Right atrium auricular region (tissue), 2 donors: ENCODE data around the gene DGKH. TPM values are rescaled to one million over a fixed set of nuclear protein-coding genes. Genes with fewer than 3 reads are reported as not detected.
"Not testable (repeated sequence)": the region's sequence is repeated elsewhere in the genome, so short reads cannot be mapped to it uniquely, and the experiment has no call there.

Source experiments
- DNase-seq: peaks from one replicate; pipeline ENCODE4 v3.0.0-alpha.2; 2019; ENCODE audit warnings: low spot score
- H3K27ac ChIP-seq, 2 donors: fragments of 200-600 bp; sonication (generic); 1 replicate in 1 of 2; 2 replicates in 1 of 2; pipeline ENCODE4 v1.5.1; 2016 to 2019
- H3K27me3 ChIP-seq, 2 donors: fragments of 200-600 bp; sonication (generic); one replicate each; pipeline versions ENCODE4 v1.5.1 to v1.6.0; 2017 to 2019
- H3K36me3 ChIP-seq: fragments of 200-600 bp; sonication (generic); one replicate; pipeline ENCODE4 v1.5.1; 2016
- H3K4me1 ChIP-seq, 2 donors: fragments of 200-600 bp; sonication (generic); one replicate each; pipeline versions ENCODE4 v1.5.1 to v1.6.0; 2017 to 2019
- H3K4me3 ChIP-seq, 2 donors: fragments of 200-600 bp; sonication (generic); 1 replicate in 1 of 2; 2 replicates in 1 of 2; pipeline ENCODE4 v1.5.1; 2017 to 2019; ENCODE audit warnings: mild to moderate bottlenecking in 1 of 2, moderate library complexity in 1 of 2
- H3K9me3 ChIP-seq, 2 donors: fragments of 200-600 bp; sonication (generic); one replicate each; pipeline ENCODE4 v1.5.1; 2019
- total RNA-seq, 2 donors: library from RNA; depleted of rRNA; stranded (reverse); fragments of >200 nt; gene quantifications; one replicate each; pipeline ENCODE4 v1.1.0, GENCODE V29; 2016
- TF ChIP-seq, protein P1 (sequence below), 2 donors: fragments of 200-600 bp; sonication (generic); IDR thresholded peaks; one replicate each; pipeline ENCODE4 v1.5.1; 2019; ENCODE audit warnings: antibody characterized with exemption in 2 of 2

The DGKH gene
- total RNA-seq, 2 donors from 2014 or later = 4.1 to 6.6 TPM

GRCh38 chr13:42155251-42155650, 106.8 kb downstream of the DGKH start:
- no peak for DNase-seq
- Histone ChIP-seq H3K9me3 (no peaks in the 10 kb centered on the region), H3K36me3 (peaks cover 5% of the 10 kb centered on the region), H3K4me3 (no peak overlapping the region), H3K27me3 (no peaks in the 10 kb centered on the region), H3K4me1 (no peaks in the 10 kb centered on the region), H3K27ac (no peak overlapping the region)
- TF ChIP-seq, protein P1, sequence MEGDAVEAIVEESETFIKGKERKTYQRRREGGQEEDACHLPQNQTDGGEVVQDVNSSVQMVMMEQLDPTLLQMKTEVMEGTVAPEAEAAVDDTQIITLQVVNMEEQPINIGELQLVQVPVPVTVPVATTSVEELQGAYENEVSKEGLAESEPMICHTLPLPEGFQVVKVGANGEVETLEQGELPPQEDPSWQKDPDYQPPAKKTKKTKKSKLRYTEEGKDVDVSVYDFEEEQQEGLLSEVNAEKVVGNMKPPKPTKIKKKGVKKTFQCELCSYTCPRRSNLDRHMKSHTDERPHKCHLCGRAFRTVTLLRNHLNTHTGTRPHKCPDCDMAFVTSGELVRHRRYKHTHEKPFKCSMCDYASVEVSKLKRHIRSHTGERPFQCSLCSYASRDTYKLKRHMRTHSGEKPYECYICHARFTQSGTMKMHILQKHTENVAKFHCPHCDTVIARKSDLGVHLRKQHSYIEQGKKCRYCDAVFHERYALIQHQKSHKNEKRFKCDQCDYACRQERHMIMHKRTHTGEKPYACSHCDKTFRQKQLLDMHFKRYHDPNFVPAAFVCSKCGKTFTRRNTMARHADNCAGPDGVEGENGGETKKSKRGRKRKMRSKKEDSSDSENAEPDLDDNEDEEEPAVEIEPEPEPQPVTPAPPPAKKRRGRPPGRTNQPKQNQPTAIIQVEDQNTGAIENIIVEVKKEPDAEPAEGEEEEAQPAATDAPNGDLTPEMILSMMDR (IDR thresholded peaks at IDR 0.05) = no peak

DNA sequence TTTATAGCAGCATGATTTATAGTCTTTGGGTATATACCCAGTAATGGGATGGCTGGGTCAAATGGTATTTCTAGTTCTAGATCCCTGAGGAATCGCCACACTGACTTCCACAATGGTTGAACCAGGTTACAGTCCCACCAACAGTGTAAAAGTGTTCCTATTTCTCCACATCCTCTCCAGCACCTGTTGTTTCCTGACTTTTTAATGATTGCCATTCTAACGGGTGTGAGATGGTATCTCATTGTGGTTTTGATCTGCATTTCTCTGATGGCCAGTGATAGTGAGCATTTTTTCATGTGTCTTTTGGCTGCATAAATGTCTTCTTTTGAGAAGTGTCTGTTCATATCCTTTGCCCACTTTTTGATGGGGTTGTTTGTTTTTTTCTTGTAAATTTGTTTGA, 114.9 kb downstream of the DGKH start:
- not testable (repeated sequence) for H3K4me3 ChIP-seq, H3K9me3 ChIP-seq, DNase-seq, H3K4me1 ChIP-seq, H3K36me3 ChIP-seq, H3K27me3 ChIP-seq, H3K27ac ChIP-seq

- H3K9me3 ChIP-seq, H3K36me3 ChIP-seq, DNase-seq, H3K4me3 ChIP-seq, H3K27ac ChIP-seq, H3K27me3 ChIP-seq, H3K4me1 ChIP-seq: not testable (repeated sequence)
These were observed 115.5 kb downstream of the DGKH start for GRCh38 chr13:42163910-42164309.

DNA sequence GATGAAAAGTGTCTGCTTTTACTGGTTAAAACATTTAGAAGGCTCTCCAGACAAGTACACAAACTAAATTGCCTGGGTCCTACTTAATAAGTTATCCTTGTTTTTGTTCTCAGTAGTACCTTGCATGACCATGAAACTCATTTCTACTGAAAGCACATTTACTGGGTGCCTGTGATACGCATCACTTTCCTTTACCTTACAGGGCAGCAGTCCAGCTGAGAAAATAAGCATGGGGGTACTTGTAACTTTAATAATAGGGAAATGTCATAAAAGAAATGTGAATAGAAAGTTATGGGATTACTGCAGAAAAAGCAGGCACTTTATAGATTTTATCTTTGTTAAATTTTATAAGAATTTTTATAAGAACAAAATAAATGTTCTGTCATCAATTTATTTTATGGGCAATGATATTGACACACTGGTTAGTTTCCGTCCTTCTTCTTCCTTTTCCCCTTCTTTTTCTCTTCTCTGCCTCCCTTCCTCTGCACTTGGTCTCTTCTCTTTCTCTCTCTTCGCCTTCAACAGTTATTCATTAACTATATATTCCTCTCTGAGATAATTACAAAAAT, 116.2 kb downstream of the DGKH start:
- H3K4me3 ChIP-seq = no peak overlapping the region
- no peak overlapping the region for H3K27ac ChIP-seq
- H3K36me3 ChIP-seq = peaks cover 8% of the 10 kb centered on the region
- DNase-seq = no peak
- no peaks in the 10 kb centered on the region for H3K9me3 ChIP-seq
- no peaks in the 10 kb centered on the region for H3K27me3 ChIP-seq
- TF ChIP-seq, protein P1 (IDR thresholded peaks at IDR 0.05) = no peak
- H3K4me1 ChIP-seq = no peaks in the 10 kb centered on the region

DNA sequence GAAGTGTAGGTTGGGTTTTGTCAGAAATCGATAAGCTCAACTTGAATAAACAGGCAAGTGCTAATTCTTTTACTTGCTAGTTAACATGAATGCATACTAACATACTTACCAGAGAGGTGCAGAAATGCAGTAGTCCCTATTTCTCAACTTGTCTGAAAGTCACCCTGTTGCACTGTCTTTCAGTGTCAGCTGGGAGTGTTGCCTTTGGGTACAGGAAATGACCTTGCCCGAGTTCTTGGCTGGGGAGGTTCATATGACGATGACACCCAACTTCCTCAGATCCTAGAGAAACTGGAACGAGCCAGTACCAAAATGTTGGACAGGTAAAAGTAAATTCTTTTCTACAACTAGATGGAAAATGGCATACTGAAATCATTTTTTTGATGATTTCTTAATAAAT, 120.0 kb downstream of the DGKH start:
- no peak for DNase-seq

DNA sequence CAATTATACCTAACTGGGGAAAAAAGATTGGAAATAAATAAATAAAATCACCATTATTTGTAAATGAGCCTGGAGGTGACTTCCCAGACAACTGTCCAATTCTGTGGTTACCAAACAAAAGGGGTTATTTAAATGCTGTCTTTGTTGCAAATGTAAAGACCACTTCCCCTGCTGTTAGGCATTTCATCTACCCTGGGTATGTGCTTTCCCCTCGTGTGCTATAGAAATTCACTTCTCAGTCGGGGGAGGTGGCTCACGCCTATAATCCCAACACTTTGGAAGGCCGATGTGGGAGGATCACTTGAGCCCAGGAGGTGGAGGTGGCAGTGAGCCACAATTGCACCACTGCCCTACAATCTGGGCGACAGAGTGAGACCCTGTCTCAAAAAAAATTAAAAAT, 121.6 kb downstream of the DGKH start:
- TF ChIP-seq, protein P1 (IDR thresholded peaks at IDR 0.05) = no peak
- Histone ChIP-seq H3K4me3 (no peak overlapping the region), H3K4me1 (no peaks in the 10 kb centered on the region), H3K9me3 (no peaks in the 10 kb centered on the region), H3K27me3 (no peaks in the 10 kb centered on the region), H3K27ac (no peak overlapping the region), H3K36me3 (no peaks in the 10 kb centered on the region)
- no peak for DNase-seq

More for the DNA sequence above, 120.0 kb downstream of the DGKH start:
- Histone ChIP-seq H3K4me3 (no peak overlapping the region), H3K36me3 (no peaks in the 10 kb centered on the region), H3K9me3 (no peaks in the 10 kb centered on the region), H3K27me3 (no peaks in the 10 kb centered on the region), H3K4me1 (no peaks in the 10 kb centered on the region), H3K27ac (no peak overlapping the region)
- TF ChIP-seq, protein P1 (IDR thresholded peaks at IDR 0.05) = no peak

DNA sequence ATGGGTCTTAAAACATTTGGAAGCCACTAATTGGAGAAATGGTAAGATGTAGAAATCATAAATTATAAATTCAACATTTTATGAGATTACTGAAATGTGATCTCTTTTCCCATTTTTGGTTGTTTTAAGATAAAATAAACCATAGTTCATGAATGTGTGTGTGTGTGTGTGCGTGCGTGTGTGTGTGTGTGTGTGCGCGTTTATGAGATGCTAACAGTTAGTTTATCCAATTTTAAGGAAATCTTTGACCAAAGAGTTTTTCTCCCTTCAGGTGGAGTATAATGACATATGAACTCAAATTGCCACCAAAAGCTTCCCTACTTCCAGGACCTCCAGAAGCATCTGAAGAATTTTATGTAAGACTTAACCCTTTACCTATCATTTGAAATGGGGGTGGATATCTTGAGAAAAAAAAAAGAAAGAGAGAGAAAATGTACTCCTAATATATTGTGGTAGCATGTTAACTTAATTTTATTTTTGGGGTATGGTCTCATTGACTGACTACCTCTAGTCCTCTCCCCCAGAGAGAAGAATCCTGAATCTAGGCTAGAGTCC, 125.4 kb downstream of the DGKH start:
- no peak for DNase-seq

More for the DNA sequence above, 125.4 kb downstream of the DGKH start:
- Histone ChIP-seq H3K9me3 (no peaks in the 10 kb centered on the region), H3K4me3 (no peak overlapping the region), H3K27ac (no peak overlapping the region), H3K4me1 (no peaks in the 10 kb centered on the region), H3K27me3 (no peaks in the 10 kb centered on the region), H3K36me3 (no peaks in the 10 kb centered on the region)
- TF ChIP-seq, protein P1 (IDR thresholded peaks at IDR 0.05) = no peak
